Lung (tissue), 12 donors: Measurements from ENCODE around the gene STX1B. TPM values are rescaled to one million over a fixed set of nuclear protein-coding genes. Genes with fewer than 3 reads are reported as not detected.

ENCODE experiments used
- ATAC-seq: fragments of 200-7000 bp; cut with Tn5 transposase; one replicate; pipeline ENCODE4 v1.9.1; 2020; ENCODE audit warnings: moderate number of reproducible peaks; ENCODE audit not compliant: insufficient read depth, low FRiP score
- DNase-seq, 3 donors: peaks; one replicate each; pipeline ENCODE4 v3.0.0-alpha.2; 2013 to 2017
- H3K27ac ChIP-seq, 2 donors: one replicate each; pipeline ENCODE4 v1.5.1; 2013; ENCODE audit warnings: mild to moderate bottlenecking in 2 of 2, moderate library complexity in 2 of 2, control low read depth in 1 of 2, inconsistent platforms in 1 of 2, low read depth in 1 of 2, low read length in 1 of 2
- H3K27me3 ChIP-seq, 3 donors: one replicate each; pipeline ENCODE4 v1.5.1; 2013; ENCODE audit warnings: low read length in 2 of 3; ENCODE audit not compliant: control insufficient read depth in 3 of 3, insufficient read depth in 3 of 3
- H3K36me3 ChIP-seq, 4 donors: one replicate each; pipeline ENCODE4 v1.5.1; 2013; ENCODE audit warnings: low read length in 4 of 4, mild to moderate bottlenecking in 1 of 4, moderate library complexity in 1 of 4; ENCODE audit not compliant: control insufficient read depth in 4 of 4, insufficient read depth in 4 of 4
- H3K4me1 ChIP-seq, 5 donors: one replicate each; pipeline ENCODE4 v1.5.1; 2013; ENCODE audit warnings: low read length in 5 of 5, mild to moderate bottlenecking in 2 of 5, moderate library complexity in 1 of 5; ENCODE audit not compliant: control insufficient read depth in 5 of 5, insufficient read depth in 5 of 5
- H3K4me3 ChIP-seq: one replicate; pipeline ENCODE4 v1.5.1; 2013; ENCODE audit warnings: mild to moderate bottlenecking, control low read depth, moderate library complexity
- H3K9ac ChIP-seq, 2 donors: one replicate each; pipeline ENCODE4 v1.5.1; 2013; ENCODE audit warnings: low read length in 2 of 2, control low read depth in 1 of 2; ENCODE audit not compliant: insufficient read depth in 1 of 2
- H3K9me3 ChIP-seq, 4 donors: one replicate each; pipeline ENCODE4 v1.5.1; 2013; ENCODE audit warnings: low read length in 3 of 4, mild to moderate bottlenecking in 1 of 4, moderate library complexity in 1 of 4; ENCODE audit not compliant: control insufficient read depth in 4 of 4, insufficient read depth in 3 of 4
- CTCF ChIP-seq: IDR thresholded peaks from 2 replicates; pipeline ENCODE4 v1.5.1; 2012; ENCODE audit warnings: mild to moderate bottlenecking; ENCODE audit errors: control extremely low read depth, extremely low read depth
- WGBS, 2 donors: extraction: QIAGEN DNeasy Blood & Tissue Kit; methylation state at CpG; one replicate each; pipeline ENCODE4 v1.1.7; 2013; 5-methylcytosine and 5-hydroxymethylcytosine counted together
- polyA plus RNA-seq, 2 donors: library from polyadenylated mRNA; stranded (reverse); fragments of 200-250 nt; gene quantifications; one replicate each; pipeline ENCODE4 v1.2.1, GENCODE V29; 2013
- total RNA-seq, 2 donors: library from RNA; depleted of rRNA in 1 of 2; stranded (reverse); fragments of >200 nt in 1 of 2; gene quantifications; one replicate each; pipeline ENCODE4 v1.2.1, GENCODE V29; 2014 to 2021
- donor health status: control.
- donor health status: control.
- donor health status: Bipolar disorder and iron deficiency.
- donor health status: healthy.
- donor health status: DM: yes; HTN: yes; CAD: no.

Gene STX1B
- total and polyA plus RNA-seq, 4 donors: 0.17 to 0.64 (median 0.41) TPM

- ATAC-seq (no peak), DNase-seq (no peak)
- H3K9ac ChIP-seq: no peak overlapping the region
- H3K27me3 ChIP-seq: peaks cover 0 to 19% (median 5%) of the 10 kb centered on the region in 3 donors
- no peaks in the 10 kb centered on the region for H3K4me1 ChIP-seq
- TF ChIP-seq CTCF: no peak
- no peaks in the 10 kb centered on the region for H3K9me3 ChIP-seq
- no peak overlapping the region for H3K27ac ChIP-seq
- 83 to 92% methylated on average over 9 of the region's 9 CpGs for WGBS, 2 donors
- no peaks in the 10 kb centered on the region for H3K36me3 ChIP-seq
- no peak overlapping the region for H3K4me3 ChIP-seq
Observed at GRCh38 chr16:31002862-31003341, 7.5 kb downstream of the STX1B start.

- Histone ChIP-seq H3K4me3 (no peak overlapping the region), H3K9me3 (no peaks in the 10 kb centered on the region), H3K9ac (no peak overlapping the region), H3K27ac (no peak overlapping the region), H3K36me3 (no peaks in the 10 kb centered on the region), H3K27me3 (peaks cover 0 to 21% (median 2%) of the 10 kb centered on the region in 3 donors), H3K4me1 (peaks cover 0 to 4% (median 0%) of the 10 kb centered on the region in 5 donors)
- WGBS, 2 donors: 61 to 78% methylated on average over 10 of the region's 10 CpGs
- DNase-seq (no peak), ATAC-seq (no peak)
- no peak for TF ChIP-seq CTCF
Observed at GRCh38 chr16:31002250-31002700, 8.2 kb downstream of the STX1B start.

GRCh38 chr16:31001507-31002249, 8.8 kb downstream of the STX1B start:
- H3K36me3 ChIP-seq: no peaks in the 10 kb centered on the region
- H3K9ac ChIP-seq: no peak overlapping the region
- peaks cover 0 to 23% (median 2%) of the 10 kb centered on the region in 3 donors for H3K27me3 ChIP-seq
- WGBS, 2 donors: 53 to 65% methylated on average over 16 of the region's 16 CpGs
- no peak for ATAC-seq
- H3K4me1 ChIP-seq: peaks cover 0 to 4% (median 0%) of the 10 kb centered on the region in 5 donors
- H3K4me3 ChIP-seq: no peak overlapping the region
- TF ChIP-seq CTCF: no peak
- no peaks in the 10 kb centered on the region for H3K9me3 ChIP-seq
- H3K27ac ChIP-seq: no peak overlapping the region
- DNase-seq: no peak
